GDM1 (cell line): Measurements from ENCODE around the gene BAZ1B.
"Not testable (repeated sequence)": the region's sequence is repeated elsewhere in the genome, so short reads cannot be mapped to it uniquely, and the experiment has no call there.

Source experiments
- DNase-seq: peaks from one replicate; lab custom pipeline; 2025; lab: John Stamatoyannopoulos, UW

BAZ1B gene

GRCh38 chr7:73522105-73522872 is at the start of gene BAZ1B:
Gene BAZ1B, minus strand, starts transcription at chr7:73522293. Its CDS starts 360 bp downstream, at chr7:73521933.
- peak; percentile 98 for DNase-seq

- no peak for DNase-seq
These were observed 48.9 kb upstream of the BAZ1B start for GRCh38 chr7:73570977-73571376.

- DNase-seq: no peak
These were observed 48.4 kb upstream of the BAZ1B start for GRCh38 chr7:73570521-73570920.

GRCh38 chr7:73569042-73569608 is 47.0 kb upstream of the BAZ1B start:
- DNase-seq: no peak

GRCh38 chr7:73567846-73568685 is 46.0 kb upstream of the BAZ1B start:
- DNase-seq: no peak

- no peak for DNase-seq
These were observed 45.0 kb upstream of the BAZ1B start for GRCh38 chr7:73567140-73567539.

GRCh38 chr7:73566431-73566830 is 44.3 kb upstream of the BAZ1B start:
- not testable (repeated sequence) for DNase-seq

GRCh38 chr7:73565675-73566340 is 43.7 kb upstream of the BAZ1B start:
- no peak for DNase-seq

- no peak for DNase-seq
These were observed 38.2 kb upstream of the BAZ1B start for GRCh38 chr7:73560109-73560835.

- peak; percentile 62 for DNase-seq
These were observed 35.5 kb upstream of the BAZ1B start, which contains the start of gene BCL7B for GRCh38 chr7:73557397-73558257. Gene BCL7B, minus strand, starts transcription at chr7:73557690. Its CDS starts 112 bp downstream, at chr7:73557578.

- DNase-seq: peak; percentile 95
These were observed 35.0 kb upstream of the BAZ1B start for GRCh38 chr7:73557108-73557396.

GRCh38 chr7:73556208-73557107 is 34.4 kb upstream of the BAZ1B start:
- DNase-seq: no peak

GRCh38 chr7:73555411-73555982 is 33.4 kb upstream of the BAZ1B start:
- DNase-seq: no peak

- not testable (repeated sequence) for DNase-seq
These were observed 28.0 kb upstream of the BAZ1B start for GRCh38 chr7:73550093-73550492.

GRCh38 chr7:73549176-73549575 is 27.1 kb upstream of the BAZ1B start:
- DNase-seq: no peak

GRCh38 chr7:73547841-73548240 is 25.7 kb upstream of the BAZ1B start:
- no peak for DNase-seq

GRCh38 chr7:73544678-73545077 is 22.6 kb upstream of the BAZ1B start:
- DNase-seq: no peak

- DNase-seq: no peak
These were observed 19.6 kb upstream of the BAZ1B start for GRCh38 chr7:73541722-73542121.

GRCh38 chr7:73539709-73540108 is 17.6 kb upstream of the BAZ1B start:
- DNase-seq: no peak
